Right ventricle myocardium superior (tissue), 1 donor: ENCODE measurements around the gene SLC12A7. TPM values are rescaled to one million over a fixed set of nuclear protein-coding genes. Genes with fewer than 3 reads are reported as not detected.
"Not testable (repeated sequence)": the region's sequence is repeated elsewhere in the genome, so short reads cannot be mapped to it uniquely, and the experiment has no call there.

Experiments used
- ATAC-seq: fragments of 200-7000 bp; cut with Tn5 transposase; one replicate; pipeline ENCODE4 v1.9.1; 2020; ENCODE audit warnings: mild to moderate bottlenecking; ENCODE audit not compliant: poor library complexity
- DNase-seq: peaks from one replicate; pipeline ENCODE4 v3.0.0-alpha.2; 2020
- intact Hi-C: fragments of 100-400 bp; cut with DNase I; formaldehyde crosslinking; loops from one replicate; pipeline ENCODE4 v1.11.2; 2022
- total RNA-seq: library from RNA; stranded (reverse); fragmentation: NEBNext Ultra II Directional; extraction: Animal tissue kit (Norgen Biotek cat#: 25700); gene quantifications from one replicate; pipeline ENCODE4 v1.2.1, GENCODE V29; 2021
- donor health status: DM: no; HTN: yes; CAD: no; lungs with severe emphysema.

SLC12A7 gene
- total RNA-seq, 1 donor from 2014 or later = 172 TPM

DNA sequence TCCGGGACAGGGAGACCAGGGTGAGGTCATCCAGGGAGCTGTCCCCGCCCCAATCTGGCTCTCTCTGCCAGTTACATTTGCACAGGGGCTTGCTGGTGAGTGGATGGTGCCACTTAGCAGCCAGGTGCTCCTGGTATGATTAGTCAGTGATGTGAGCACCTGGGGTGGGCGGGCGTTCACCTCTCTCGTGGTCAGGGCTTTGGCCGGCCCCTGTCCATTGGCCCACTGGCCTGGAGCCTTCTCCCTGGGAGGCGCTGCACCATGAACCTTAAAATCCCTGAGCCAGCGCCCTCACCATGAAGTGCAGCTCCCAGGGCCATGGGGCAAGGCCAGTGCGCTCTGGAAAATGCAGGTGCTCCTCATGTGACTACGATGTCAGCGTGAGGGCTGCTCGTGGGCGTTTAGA lies 101.2 kb downstream of the SLC12A7 start:
- ATAC-seq (no peak), DNase-seq (peak; percentile 43)
- intact Hi-C loops = no loop called here

DNA sequence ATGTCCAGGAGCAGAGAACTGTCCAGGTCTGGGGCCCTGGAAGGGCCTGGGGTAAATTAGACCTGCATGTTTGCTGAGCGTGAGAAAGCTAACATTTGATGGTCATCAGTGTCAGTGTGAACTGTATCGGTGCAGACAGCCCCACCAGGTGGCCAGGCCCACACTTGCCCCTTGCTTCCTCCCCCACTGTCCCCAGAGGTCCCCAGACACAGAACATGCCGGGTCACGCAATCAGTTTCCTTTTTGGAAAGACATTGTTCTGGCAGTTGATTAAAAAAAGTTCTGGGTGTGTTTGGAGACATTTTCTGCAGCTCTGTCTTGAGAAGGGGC lies 101.7 kb downstream of the SLC12A7 start:
- no peak for ATAC-seq
- DNase-seq = peak; percentile 40
- intact Hi-C loops = no loop called here

GRCh38 chr5:1009359-1010180 lies 102.3 kb downstream of the SLC12A7 start:
- ATAC-seq = no peak
- intact Hi-C loops = no loop called here
- DNase-seq = peak; percentile 30

DNA sequence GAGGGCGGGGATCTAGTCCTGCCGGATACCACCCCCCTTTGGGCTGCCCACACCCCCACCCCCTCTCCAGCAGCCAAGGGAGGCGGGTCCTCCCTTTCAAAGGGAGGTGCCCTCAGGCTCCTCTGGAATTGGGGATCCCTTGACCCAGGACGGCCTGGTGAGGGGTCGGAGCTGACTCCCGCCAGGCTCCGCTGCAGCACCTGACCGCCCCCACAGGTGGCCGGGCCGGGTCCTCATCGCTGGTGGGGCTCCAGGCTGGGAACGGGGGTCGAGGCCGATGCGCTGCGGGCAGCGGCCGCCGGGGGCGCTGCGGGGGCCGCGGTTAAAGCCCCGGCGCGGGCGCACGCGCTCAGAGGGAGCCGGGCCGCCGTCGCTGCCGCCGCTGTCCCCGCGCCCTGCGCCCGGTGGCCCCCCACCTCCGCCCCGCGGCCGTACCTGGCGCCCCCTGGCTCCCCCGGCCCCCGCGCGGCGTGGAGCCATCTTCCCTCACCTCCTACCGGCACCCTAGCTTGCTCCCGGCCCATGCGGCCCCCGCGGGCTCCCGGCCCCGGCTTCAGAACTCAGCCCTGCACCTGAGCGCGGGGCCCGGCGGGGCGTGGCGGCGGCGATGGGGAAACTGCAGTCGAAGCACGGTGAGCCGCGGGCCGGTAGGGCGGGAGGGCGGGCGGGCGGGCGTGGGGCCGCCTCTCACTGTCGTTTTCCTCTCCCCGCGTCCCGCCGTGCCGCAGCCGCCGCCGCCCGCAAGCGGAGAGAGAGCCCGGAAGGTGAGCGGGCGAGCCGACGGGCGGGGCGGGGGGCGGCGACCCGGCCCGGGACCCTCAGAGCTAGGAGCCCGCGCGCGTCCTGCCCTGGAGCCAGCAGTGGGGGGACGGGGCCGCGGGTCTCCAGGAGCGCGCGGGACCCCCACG lies 103.2 kb downstream of the SLC12A7 start, which contains the start of gene NKD2:
Gene NKD2 (plus strand): TSS at position 352 of the 908 bp plus-strand sequence. CDS start 256 bp downstream, at position 608.
- intact Hi-C loops = no loop called here
- DNase-seq (peak; percentile 57), ATAC-seq (peak; percentile 52)

- ATAC-seq = no peak
- intact Hi-C loops = no loop called here
Measured at GRCh38 chr5:1007681-1008450, 104.0 kb downstream of the SLC12A7 start.

DNA sequence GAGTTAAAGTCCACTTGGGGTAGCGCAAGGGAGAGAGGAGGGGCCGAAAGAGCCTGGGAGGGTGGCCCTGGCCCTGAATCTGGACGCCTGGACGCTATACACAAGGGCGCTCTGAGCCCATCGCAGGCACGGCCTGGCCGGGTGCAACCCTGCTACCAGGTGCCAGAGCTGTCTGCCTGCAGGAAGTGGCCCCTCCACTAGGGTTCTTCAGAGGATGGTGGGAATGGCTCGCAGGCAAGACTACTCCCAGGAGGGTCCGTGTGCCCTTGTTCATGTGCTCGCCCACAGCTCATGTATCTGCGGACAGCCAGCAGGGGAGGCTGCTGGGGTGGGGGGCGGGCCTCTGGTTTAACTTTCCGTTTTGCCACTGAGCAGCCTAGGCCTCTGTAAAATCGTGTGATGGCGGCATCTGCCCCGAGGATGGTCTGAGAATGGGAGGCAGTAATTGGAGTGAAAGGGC lies 104.6 kb downstream of the SLC12A7 start:
- intact Hi-C loops = no loop called here
- no peak for DNase-seq
- ATAC-seq = no peak

More at GRCh38 chr5:1007681-1008450, 104.0 kb downstream of the SLC12A7 start:
- DNase-seq = peak; percentile 52

GRCh38 chr5:1006656-1007071 lies 105.2 kb downstream of the SLC12A7 start:
- no peak for ATAC-seq
- intact Hi-C loops = no loop called here
- DNase-seq = no peak

GRCh38 chr5:1005904-1006655 lies 105.8 kb downstream of the SLC12A7 start:
- intact Hi-C loops = no loop called here
- ATAC-seq (no peak), DNase-seq (peak; percentile 40)

GRCh38 chr5:1005249-1005851 lies 106.5 kb downstream of the SLC12A7 start:
- intact Hi-C loops = no loop called here
- peak; percentile 48 for DNase-seq
- no peak for ATAC-seq

- DNase-seq (peak; percentile 92), ATAC-seq (peak; percentile 86)
- intact Hi-C loops = no loop called here
Measured at GRCh38 chr5:1004461-1005248, 107.2 kb downstream of the SLC12A7 start.

DNA sequence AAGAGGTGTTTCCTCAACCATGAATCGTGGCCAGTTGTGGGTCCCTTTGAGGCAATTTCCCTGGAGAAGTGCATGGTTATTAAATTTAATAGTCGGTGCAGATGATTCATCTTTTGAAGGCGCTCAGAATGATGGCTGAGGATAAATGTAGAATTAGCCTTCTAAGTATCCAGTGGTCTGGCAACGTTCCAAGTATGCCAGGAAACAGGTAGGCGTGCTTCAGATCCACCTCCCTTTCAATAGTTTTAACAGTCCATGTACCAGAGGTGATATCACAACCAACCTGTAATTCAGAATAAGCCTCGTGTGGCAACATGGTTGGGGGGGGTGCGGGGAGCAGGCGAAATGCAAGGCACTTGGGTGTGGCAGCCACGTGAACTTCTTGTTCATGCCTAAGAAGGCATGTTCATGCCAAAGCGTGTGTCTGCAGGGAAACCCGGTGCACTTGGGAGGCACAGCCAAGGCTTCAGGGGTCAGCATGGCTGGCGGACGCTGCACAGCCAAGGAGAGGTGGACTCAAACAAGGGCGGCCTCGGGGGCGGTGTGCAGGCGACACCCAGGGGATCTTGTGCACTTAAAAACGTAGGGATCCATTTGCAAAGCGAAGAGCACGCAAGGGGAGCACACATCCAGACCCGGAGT lies 108.4 kb downstream of the SLC12A7 start:
- DNase-seq (no peak), ATAC-seq (no peak)
- intact Hi-C loops = no loop called here

DNA sequence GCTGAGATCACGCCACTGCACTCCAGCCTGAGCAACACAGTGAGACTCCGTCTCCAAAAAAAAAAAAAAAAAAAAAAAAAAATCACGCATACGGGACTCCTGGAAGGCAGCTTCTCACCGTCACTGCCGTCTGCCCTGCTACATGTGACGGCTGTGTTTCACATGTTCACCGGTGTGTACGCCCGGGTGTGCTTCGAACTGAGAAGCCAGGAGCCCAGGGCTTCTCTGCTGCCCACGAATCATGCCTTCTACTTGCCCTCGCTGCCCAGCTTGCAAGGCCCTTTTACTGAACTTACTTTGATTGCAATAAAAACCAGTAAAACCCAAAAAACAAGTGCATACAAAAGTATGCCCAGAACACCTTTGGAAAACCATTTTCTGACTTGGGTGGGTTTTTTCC lies 109.0 kb downstream of the SLC12A7 start:
- DNase-seq = no peak
- no peak for ATAC-seq
- intact Hi-C loops = no loop called here

- intact Hi-C loops = no loop called here
- DNase-seq (no peak), ATAC-seq (no peak)
Measured at GRCh38 chr5:1002271-1002546, 109.7 kb downstream of the SLC12A7 start.

DNA sequence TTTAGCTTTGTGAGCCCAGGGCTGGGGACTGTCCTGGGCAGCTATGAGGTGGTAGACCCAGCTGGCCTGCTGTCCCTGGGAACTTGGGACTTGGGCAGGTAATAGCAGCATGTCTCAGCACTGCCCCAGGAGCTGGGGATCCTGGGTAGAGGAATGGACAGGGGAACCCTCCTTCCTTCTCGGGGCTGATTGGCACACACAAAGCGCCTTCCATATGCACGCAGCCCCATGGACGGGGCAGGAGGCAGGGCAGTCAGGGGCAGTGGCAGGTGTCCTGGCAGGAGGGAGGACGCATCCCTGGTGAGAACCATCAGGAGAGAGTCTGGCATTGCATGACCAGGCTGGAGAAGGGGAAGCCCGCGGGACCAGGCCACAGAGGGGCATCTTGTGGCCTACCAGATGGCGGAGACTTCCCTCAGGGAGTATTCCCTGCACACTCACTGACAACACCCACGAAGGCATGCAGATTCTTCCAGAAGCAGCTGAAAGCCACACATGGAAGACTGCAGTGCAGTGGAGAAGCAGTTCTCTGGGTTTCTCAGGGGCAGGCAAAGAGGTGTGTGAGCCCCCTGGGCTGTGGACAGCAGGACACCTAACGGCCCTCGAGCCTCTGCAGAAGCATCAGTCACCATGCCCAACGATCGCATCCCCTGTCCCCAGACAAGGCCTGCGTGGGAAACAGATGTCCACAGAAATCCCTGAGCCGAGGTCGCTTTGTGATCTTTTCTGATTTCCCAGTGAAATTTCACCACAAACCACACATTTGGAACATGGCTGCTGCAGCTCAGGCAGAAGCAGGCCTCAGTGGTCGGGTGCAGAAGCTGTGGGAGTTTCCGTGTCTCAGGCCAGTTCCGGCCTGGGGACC lies 110.2 kb downstream of the SLC12A7 start:
- ATAC-seq (no peak), DNase-seq (no peak)
- intact Hi-C loops = no loop called here

- not testable (repeated sequence) for DNase-seq
Measured at GRCh38 chr5:1000831-1001230, 111.0 kb downstream of the SLC12A7 start.

More at GRCh38 chr5:1000831-1001230, 111.0 kb downstream of the SLC12A7 start:
- intact Hi-C loops, ATAC-seq: not testable (repeated sequence)
